Large intestine (tissue), 3 donors: ENCODE data around the gene DNAH2. TPM values are rescaled to one million over a fixed set of nuclear protein-coding genes. Genes with fewer than 3 reads are reported as not detected.
A peak's percentile ranks its signal among the peaks of the same experiment; 100 is the strongest.

Source experiments
- DNase-seq, 2 donors: peaks; one replicate each; pipeline versions ENCODE4 v3.0.0 to v3.0.0-alpha.2; 2013
- H3K27ac ChIP-seq: one replicate; pipeline ENCODE4 v1.5.1; 2013; ENCODE audit warnings: low read length
- H3K27me3 ChIP-seq: 2 replicates; pipeline ENCODE4 v1.6.1; 2013; ENCODE audit warnings: low read length; ENCODE audit not compliant: control insufficient read depth, insufficient read depth
- H3K36me3 ChIP-seq: 2 replicates; pipeline ENCODE4 v1.6.1; 2013; ENCODE audit warnings: low read length; ENCODE audit not compliant: control insufficient read depth, insufficient read depth
- H3K4me1 ChIP-seq: one replicate; pipeline ENCODE4 v1.6.1; 2013; ENCODE audit warnings: low read length; ENCODE audit not compliant: control insufficient read depth, insufficient read depth
- H3K4me3 ChIP-seq: one replicate; pipeline ENCODE4 v1.5.1; 2013; ENCODE audit warnings: low read length
- H3K9me3 ChIP-seq: one replicate; pipeline ENCODE4 v1.6.1; 2013; ENCODE audit warnings: mild to moderate bottlenecking, low read depth, low read length, moderate library complexity; ENCODE audit not compliant: control insufficient read depth
- WGBS: methylation state at CpG from one replicate; pipeline ENCODE4 v1.1.5; 2013; ENCODE audit warnings: low lambda C conversion rate; ENCODE audit not compliant: insufficient coverage; 5-methylcytosine and 5-hydroxymethylcytosine counted together
- polyA plus RNA-seq: library from polyadenylated mRNA; unstranded; fragments of 120-200 nt; gene quantifications from one replicate; pipeline ENCODE4 v1.2.1, GENCODE V29; 2013

DNAH2 gene
- polyA plus RNA-seq, 1 donor = 0.09 TPM

GRCh38 chr17:7833011-7833794 is 115.7 kb downstream of the DNAH2 start:
- H3K4me3 ChIP-seq = peak overlapping the region; percentile 56
- no peak for DNase-seq
- 12% methylated on average over 3 of the region's 19 CpGs for WGBS
- H3K9me3 ChIP-seq = no peaks in the 10 kb centered on the region
- H3K4me1 ChIP-seq = peaks cover 18% of the 10 kb centered on the region
- H3K36me3 ChIP-seq = no peaks in the 10 kb centered on the region
- H3K27me3 ChIP-seq = peaks cover 2% of the 10 kb centered on the region
- no peak overlapping the region for H3K27ac ChIP-seq

DNA sequence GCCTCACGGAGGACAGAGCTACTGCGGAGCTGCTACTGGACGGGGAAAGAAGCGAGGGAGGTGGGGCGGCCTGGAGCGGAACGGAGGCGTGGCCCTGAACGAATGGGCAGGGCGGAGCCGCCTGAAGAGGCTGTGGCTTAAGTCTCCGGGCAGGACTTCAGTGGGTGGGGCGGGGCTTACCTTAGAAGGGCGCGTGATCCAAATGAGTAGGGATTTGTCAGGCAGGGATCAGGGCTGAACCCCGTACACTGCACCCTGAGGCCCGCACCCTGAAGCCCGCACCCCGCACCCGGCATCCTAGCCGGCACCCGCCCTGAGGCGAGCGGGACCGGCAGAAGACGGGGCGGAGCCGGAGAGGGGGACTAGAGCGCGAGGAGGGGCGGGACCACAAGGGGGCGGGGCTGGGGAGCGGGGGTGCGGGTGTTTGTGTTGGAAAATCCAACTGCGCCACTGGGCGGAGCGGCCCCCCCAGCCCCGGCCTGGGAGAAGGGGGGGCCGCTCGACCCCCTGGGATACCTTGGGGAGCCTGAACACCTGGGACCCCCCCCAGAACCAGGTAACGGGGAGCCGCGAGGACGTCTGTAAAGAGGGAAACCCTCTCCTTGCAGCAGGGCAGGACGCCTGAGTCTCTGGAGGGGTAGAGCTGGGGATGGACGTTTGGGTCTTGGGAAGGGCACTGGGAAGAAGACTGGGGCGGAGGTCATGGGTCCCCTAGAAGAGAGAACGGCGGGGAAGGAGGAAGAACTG is 116.4 kb downstream of the DNAH2 start, which contains the start of gene KDM6B:
Gene KDM6B (plus strand): TSS at position 423 of the 747 bp plus-strand sequence. CDS start 11,338 bp downstream, outside the sequence.
- peaks cover 24% of the 10 kb centered on the region for H3K4me1 ChIP-seq
- DNase-seq = peak; percentile 92 to 96
- peaks cover 2% of the 10 kb centered on the region for H3K27me3 ChIP-seq
- WGBS = no CpG with 5 or more reads among the region's 49 CpGs
- peak within 1 kb of the TSS; percentile 96 for H3K27ac ChIP-seq
- no peaks in the 10 kb centered on the region for H3K36me3 ChIP-seq
- H3K4me3 ChIP-seq = peak within 1 kb of the TSS; percentile 56
- H3K9me3 ChIP-seq = no peaks in the 10 kb centered on the region

- H3K36me3 ChIP-seq = no peaks in the 10 kb centered on the region
- peak; percentile 52 to 63 for DNase-seq
- H3K4me3 ChIP-seq = peak overlapping the region; percentile 56
- H3K27ac ChIP-seq = peak overlapping the region; percentile 96
- H3K9me3 ChIP-seq = no peaks in the 10 kb centered on the region
- H3K27me3 ChIP-seq = peaks cover 2% of the 10 kb centered on the region
- WGBS = no CpG with 5 or more reads among the region's 20 CpGs
- peaks cover 30% of the 10 kb centered on the region for H3K4me1 ChIP-seq
These were observed 117.0 kb downstream of the DNAH2 start for GRCh38 chr17:7834542-7834956.

DNA sequence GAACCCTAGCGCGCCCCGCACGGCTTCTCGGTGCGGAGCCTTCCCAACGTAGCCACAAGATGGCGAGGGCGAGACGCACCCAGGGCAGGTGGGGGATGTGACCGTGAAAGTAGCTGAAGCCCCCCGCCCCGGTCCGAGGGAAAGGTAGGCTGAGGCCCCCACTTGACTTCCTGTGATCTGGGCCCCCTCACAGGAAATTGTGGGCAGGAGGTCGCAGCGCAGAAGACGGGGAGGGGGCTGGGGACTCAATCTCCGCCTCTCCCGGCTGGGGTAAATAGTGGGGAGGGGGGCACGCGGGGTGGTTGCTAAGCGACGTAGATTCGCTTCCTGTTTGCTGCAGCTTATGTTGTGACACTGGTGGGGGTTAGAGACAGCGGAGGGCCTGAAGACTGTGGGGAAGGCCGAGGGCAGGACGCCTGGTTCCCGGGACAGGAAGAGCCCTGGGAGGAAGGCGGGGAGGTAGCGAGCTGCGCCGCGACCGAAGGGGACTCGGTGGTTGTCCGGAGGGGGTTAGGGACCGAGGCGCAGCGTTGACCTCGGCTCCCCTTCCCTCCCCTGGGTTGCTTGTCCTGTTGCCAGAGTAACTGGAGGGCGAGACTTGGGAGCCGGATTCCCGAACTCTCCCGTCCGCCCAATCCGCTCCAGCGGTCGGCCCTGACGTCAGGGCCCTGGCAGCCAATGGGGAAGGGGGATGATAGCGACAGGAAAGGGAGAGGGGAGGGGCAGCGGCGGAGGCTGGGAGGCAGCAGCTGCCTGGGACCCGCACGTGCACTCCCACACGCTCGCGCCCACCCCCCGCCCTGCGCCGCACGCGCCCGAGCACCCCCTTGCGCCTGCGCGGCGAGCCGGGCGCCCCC is 117.6 kb downstream of the DNAH2 start:
- peaks cover 2% of the 10 kb centered on the region for H3K36me3 ChIP-seq
- DNase-seq = peak; percentile 99
- peak overlapping the region; percentile 96 for H3K27ac ChIP-seq
- H3K9me3 ChIP-seq = no peaks in the 10 kb centered on the region
- peaks cover 36% of the 10 kb centered on the region for H3K4me1 ChIP-seq
- WGBS = no CpG with 5 or more reads among the region's 69 CpGs
- peaks cover 1% of the 10 kb centered on the region for H3K27me3 ChIP-seq
- peak overlapping the region; percentile 77 for H3K4me3 ChIP-seq

DNA sequence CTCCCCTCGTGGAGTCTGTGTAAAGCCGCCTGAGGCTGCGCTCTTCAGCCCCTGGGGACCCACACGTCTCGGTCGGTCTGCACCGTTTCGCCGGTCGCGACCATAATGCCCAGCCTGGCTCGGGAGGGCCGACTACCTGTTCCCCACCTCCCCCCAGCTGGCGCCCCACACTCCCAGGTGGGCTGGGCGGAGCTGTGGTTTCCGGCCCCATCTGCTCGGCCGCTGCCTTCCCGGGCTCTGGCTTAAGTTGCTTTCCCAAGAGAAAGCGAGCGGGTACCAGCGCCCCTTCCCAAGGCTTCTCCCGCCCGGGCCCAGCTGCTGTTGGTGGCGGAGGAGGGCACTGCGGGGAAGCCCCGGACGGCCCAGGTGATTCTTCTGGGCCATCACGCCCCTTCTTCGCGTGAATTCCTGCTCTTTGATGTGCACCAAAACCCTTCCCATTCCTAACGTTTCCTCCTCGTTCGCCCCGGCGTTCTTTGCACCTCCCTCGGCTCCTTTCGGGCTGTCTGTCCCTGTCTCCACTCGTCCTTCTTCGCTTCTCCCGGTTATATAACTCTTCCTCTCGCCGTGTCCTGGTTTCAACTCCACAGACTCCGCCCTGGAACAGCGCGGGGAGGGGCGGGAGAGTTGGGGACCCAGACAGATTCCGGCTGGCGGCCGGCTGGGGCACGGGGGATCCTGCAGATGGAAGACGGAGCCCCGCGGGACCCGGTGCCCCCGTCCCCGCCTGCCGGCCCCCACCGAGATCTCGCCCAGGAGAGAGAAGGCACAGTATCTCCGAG is 118.5 kb downstream of the DNAH2 start:
- Histone ChIP-seq H3K36me3 (peaks cover 4% of the 10 kb centered on the region), H3K27me3 (no peaks in the 10 kb centered on the region), H3K9me3 (no peaks in the 10 kb centered on the region), H3K4me1 (peaks cover 44% of the 10 kb centered on the region), H3K4me3 (peak overlapping the region; percentile 77), H3K27ac (peak overlapping the region; percentile 96)
- WGBS = 3% methylated on average over 7 of the region's 61 CpGs
- peak in 1 of 2 donors; percentile 62 for DNase-seq

GRCh38 chr17:7836596-7837407 is 119.3 kb downstream of the DNAH2 start:
- Histone ChIP-seq H3K27me3 (no peaks in the 10 kb centered on the region), H3K9me3 (peaks cover 2% of the 10 kb centered on the region), H3K27ac (peak overlapping the region; percentile 96), H3K4me1 (peaks cover 48% of the 10 kb centered on the region), H3K36me3 (peaks cover 4% of the 10 kb centered on the region), H3K4me3 (peak overlapping the region; percentile 77)
- WGBS = no CpG with 5 or more reads among the region's 19 CpGs
- DNase-seq = peak; percentile 99 to 100

- no peaks in the 10 kb centered on the region for H3K27me3 ChIP-seq
- no peak for DNase-seq
- peaks cover 3% of the 10 kb centered on the region for H3K9me3 ChIP-seq
- WGBS = no CpG with 5 or more reads among the region's 8 CpGs
- H3K36me3 ChIP-seq = peaks cover 4% of the 10 kb centered on the region
- H3K4me1 ChIP-seq = peaks cover 48% of the 10 kb centered on the region
- peak overlapping the region; percentile 96 for H3K27ac ChIP-seq
- peak overlapping the region; percentile 40 for H3K4me3 ChIP-seq
These were observed 120.0 kb downstream of the DNAH2 start for GRCh38 chr17:7837408-7838088.

DNA sequence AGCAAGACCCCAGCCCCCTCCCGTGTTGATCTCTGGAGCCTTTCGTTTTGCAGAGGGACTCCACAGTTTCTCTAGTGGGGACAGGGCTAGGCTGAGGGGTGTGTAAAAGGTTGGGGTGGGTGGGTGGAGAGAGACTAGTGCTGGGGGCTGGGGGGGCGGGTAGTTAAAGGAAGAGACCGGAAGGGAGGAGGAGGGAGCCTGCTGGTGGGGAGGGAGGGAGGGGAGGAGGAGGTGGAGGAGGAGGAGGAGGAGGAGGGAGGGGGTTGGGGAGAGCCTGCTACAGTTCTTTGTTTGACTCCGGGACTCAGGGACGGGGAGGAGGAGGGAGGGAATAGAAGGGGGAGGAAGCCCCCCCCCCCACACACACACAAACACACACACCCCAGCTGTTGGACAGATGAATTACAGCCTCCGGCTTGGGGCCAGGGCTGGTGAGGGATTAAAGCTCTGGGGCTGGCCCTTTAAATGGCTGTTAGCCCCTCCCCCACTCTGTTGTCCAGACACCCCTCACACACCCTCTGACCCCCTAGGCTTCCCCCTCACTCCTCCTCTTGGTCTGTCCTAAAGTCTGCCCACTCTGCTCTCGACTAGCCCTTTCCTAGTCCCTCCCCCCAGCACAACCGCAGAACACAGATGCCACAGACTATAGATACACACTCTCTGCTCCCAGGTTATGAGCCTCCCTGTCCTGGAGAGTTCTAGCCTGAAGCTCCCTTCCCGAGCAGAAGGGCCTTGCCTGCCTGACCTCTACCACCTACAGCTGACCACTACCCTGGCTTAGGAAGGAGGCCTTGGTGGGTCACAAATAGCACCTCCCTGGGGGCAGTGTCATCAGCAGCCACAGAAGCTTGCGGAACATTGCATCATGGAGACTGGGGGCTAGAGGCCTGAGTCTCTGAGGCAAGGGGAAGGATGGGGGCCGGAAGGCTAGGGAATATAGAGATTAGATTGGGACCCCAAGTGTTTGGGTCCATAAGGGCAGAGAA is 120.8 kb downstream of the DNAH2 start:
- peak overlapping the region; percentile 40 for H3K4me3 ChIP-seq
- peaks cover 3% of the 10 kb centered on the region for H3K9me3 ChIP-seq
- peak; percentile 50 to 66 for DNase-seq
- H3K27me3 ChIP-seq = no peaks in the 10 kb centered on the region
- peaks cover 4% of the 10 kb centered on the region for H3K36me3 ChIP-seq
- H3K27ac ChIP-seq = peak overlapping the region; percentile 96
- peaks cover 45% of the 10 kb centered on the region for H3K4me1 ChIP-seq
- 40% methylated on average over 3 of the region's 12 CpGs for WGBS
